IPS DF 6.9 (cell line): ENCODE measurements around the gene ACSM5.
"Not testable (repeated sequence)": the region's sequence is repeated elsewhere in the genome, so short reads cannot be mapped to it uniquely, and the experiment has no call there.

Experiments used
- DNase-seq: peaks from one replicate; pipeline ENCODE4 v3.0.0-alpha.2; 2013; ENCODE audit warnings: low read depth, low spot score
- H3K27ac ChIP-seq: one replicate; pipeline ENCODE4 v1.5.1; 2013; ENCODE audit warnings: low read length, control low read depth
- H3K27me3 ChIP-seq: 2 replicates; pipeline ENCODE4 v1.6.1; 2013; ENCODE audit warnings: mild to moderate bottlenecking, low read length; ENCODE audit not compliant: control insufficient read depth, insufficient read depth
- H3K36me3 ChIP-seq: 2 replicates; pipeline ENCODE4 v1.6.1; 2013; ENCODE audit warnings: low read length; ENCODE audit not compliant: control insufficient read depth, insufficient read depth
- H3K4me1 ChIP-seq: 2 replicates; pipeline ENCODE4 v1.6.1; 2013; ENCODE audit warnings: low read length; ENCODE audit not compliant: control insufficient read depth, insufficient read depth
- H3K4me3 ChIP-seq: 2 replicates; pipeline ENCODE4 v1.5.1; 2013; ENCODE audit warnings: mild to moderate bottlenecking, low read length
- H3K9me3 ChIP-seq: 2 replicates; pipeline ENCODE4 v1.6.1; 2013; ENCODE audit warnings: low read length, inconsistent platforms; ENCODE audit not compliant: control insufficient read depth, insufficient read depth
- WGBS: extraction: QIAGEN DNeasy Blood & Tissue Kit; methylation state at CpG from one replicate; pipeline ENCODE4 v1.1.7; 2013; ENCODE audit warnings: mixed read lengths, missing lambda C conversion rate; ENCODE audit not compliant: insufficient read length, insufficient coverage; 5-methylcytosine and 5-hydroxymethylcytosine counted together

Gene ACSM5

DNA sequence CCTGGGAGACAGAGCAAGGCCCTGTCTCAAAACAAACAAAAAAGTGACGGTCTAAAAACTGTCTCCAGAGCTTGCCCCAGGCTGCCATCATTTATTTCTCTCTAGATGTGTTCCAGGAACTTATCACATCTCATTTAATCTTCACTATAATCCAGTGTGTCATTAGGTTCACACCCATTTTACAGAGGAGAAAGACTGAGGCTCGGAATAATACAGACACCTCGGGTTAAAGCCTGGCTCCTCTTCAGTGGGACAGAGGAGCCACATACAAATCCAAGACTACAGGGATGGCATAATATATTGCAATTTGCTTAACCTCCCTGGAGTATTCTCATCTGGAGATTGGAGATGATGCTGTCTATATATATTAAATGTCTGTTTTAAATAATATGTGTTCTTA is 10.7 kb upstream of the ACSM5 start:
- DNase-seq, result no peak
- Histone ChIP-seq H3K9me3 (no peaks in the 10 kb centered on the region), H3K4me1 (no peaks in the 10 kb centered on the region), H3K27ac (no peak overlapping the region), H3K4me3 (no peak overlapping the region), H3K36me3 (no peaks in the 10 kb centered on the region), H3K27me3 (no peaks in the 10 kb centered on the region)
- WGBS, result no CpG with 5 or more reads among the region's 3 CpGs

DNA sequence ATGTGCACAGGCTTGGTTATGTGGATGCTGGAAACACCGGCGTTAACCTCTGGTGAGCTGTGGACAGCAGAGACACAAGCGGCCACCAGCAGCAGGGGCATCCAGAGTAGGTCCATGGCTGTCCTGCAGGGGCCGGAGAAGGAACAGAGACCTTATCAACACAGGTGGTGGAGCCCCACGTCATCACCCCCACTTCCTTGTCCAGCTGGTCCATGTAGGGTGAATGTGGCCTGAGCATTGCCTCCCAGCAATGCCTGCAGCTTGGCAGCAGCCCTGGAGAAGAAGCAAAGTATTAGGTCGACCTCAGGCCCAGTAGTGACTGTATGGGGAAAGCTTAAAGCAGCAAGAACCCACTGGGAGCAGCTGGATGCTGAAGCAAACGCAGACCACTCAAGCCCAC is 10.1 kb upstream of the ACSM5 start:
- Histone ChIP-seq H3K4me1 (no peaks in the 10 kb centered on the region), H3K36me3 (no peaks in the 10 kb centered on the region), H3K27me3 (no peaks in the 10 kb centered on the region), H3K4me3 (no peak overlapping the region), H3K27ac (no peak overlapping the region), H3K9me3 (no peaks in the 10 kb centered on the region)
- no CpG with 5 or more reads among the region's 7 CpGs for WGBS
- DNase-seq, result no peak

DNA sequence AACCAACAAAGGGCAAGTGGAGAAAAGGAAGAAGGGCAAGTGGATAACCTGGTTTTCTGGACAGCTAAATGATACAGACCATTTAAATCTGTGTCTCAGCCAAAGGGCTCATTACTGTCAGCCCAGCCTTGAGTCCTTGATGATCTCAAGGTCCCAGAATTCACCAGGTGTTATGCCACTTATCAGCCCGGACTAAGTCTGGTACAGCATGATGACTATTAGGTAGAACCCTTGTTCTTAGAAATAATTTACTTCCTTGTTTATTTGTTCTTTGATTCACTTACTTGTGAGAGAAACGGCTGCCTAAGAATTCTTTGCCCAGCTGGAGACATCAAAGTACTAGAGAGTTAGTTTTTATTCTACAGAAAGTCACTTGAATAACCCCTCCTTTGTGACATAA is 8.3 kb upstream of the ACSM5 start:
- no peak overlapping the region for H3K4me3 ChIP-seq
- no peak for DNase-seq

GRCh38 chr16:20401475-20402016 is 7.8 kb upstream of the ACSM5 start:
- Histone ChIP-seq H3K36me3 (no peaks in the 10 kb centered on the region), H3K27ac (no peak overlapping the region), H3K4me1 (0 out of 2 replicates have a peak, but pooled peaks cover 1% of the 10 kb centered on the region), H3K4me3 (no peak overlapping the region), H3K9me3 (no peaks in the 10 kb centered on the region), H3K27me3 (no peaks in the 10 kb centered on the region)
- no peak for DNase-seq
- no CpG with 5 or more reads among the region's 8 CpGs for WGBS

More for the DNA sequence above, 8.3 kb upstream of the ACSM5 start:
- WGBS, result no CpG with 5 or more reads among the region's 2 CpGs
- no peak overlapping the region for H3K27ac ChIP-seq
- H3K36me3 ChIP-seq, result no peaks in the 10 kb centered on the region
- no peaks in the 10 kb centered on the region for H3K9me3 ChIP-seq
- no peaks in the 10 kb centered on the region for H3K27me3 ChIP-seq
- H3K4me1 ChIP-seq, result 0 out of 2 replicates have a peak, but pooled peaks cover 1% of the 10 kb centered on the region

- no peak overlapping the region for H3K4me3 ChIP-seq
- no CpG with 5 or more reads among the region's 2 CpGs for WGBS
- no peak for DNase-seq
- 0 out of 2 replicates have a peak, but pooled peaks cover 1% of the 10 kb centered on the region for H3K4me1 ChIP-seq
- H3K27ac ChIP-seq, result no peak overlapping the region
- H3K27me3 ChIP-seq, result peaks cover 2% of the 10 kb centered on the region; the same call in 1 of the 2 replicates
- no peaks in the 10 kb centered on the region for H3K36me3 ChIP-seq
- no peaks in the 10 kb centered on the region for H3K9me3 ChIP-seq
Observed at GRCh38 chr16:20402651-20403050, 6.7 kb upstream of the ACSM5 start.

DNA sequence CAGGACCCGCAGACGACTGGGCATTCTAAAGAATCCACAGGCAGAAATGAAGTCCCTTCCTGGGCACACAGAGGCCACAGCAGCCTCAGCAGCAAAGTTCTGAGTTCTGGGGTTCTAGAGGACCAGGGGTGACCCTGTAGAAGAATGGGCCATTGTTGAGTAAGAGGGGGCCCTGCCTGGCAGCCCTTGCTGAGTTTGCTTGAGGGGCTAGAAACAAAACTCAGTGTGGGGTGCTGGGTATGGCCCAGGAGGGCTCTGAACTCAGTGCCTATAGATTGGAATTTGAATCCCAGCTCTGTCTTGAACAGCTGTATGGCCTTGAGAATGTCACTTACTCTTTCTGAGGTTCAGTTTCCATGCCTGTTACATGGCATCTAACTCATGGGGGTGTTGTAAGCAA is 4.7 kb upstream of the ACSM5 start, which contains the start of gene PDILT:
TSS of gene PDILT (minus strand) at position 101 of the 400 bp plus-strand sequence. CDS start 5,437 bp downstream, outside the sequence.
- no peak within 1 kb of the TSS for H3K27ac ChIP-seq
- H3K9me3 ChIP-seq, result no peaks in the 10 kb centered on the region
- H3K4me1 ChIP-seq, result 0 out of 2 replicates have a peak, but pooled peaks cover 1% of the 10 kb centered on the region
- no peaks in the 10 kb centered on the region for H3K36me3 ChIP-seq
- H3K27me3 ChIP-seq, result peaks cover 2% of the 10 kb centered on the region; the same call in 1 of the 2 replicates
- DNase-seq, result no peak
- no peak within 1 kb of the TSS for H3K4me3 ChIP-seq
- no CpG with 5 or more reads among the region's 2 CpGs for WGBS

- Histone ChIP-seq H3K4me3 (no peak overlapping the region), H3K4me1 (no peaks in the 10 kb centered on the region), H3K36me3 (no peaks in the 10 kb centered on the region), H3K27ac (no peak overlapping the region), H3K27me3 (peaks cover 2% of the 10 kb centered on the region; the same call in 1 of the 2 replicates), H3K9me3 (no peaks in the 10 kb centered on the region)
- WGBS, result no CpG with 5 or more reads among the region's 6 CpGs
- no peak for DNase-seq
Observed at GRCh38 chr16:20410121-20410723, 888 bp downstream of the ACSM5 start.

- Histone ChIP-seq H3K4me3 (no peak overlapping the region), H3K36me3 (no peaks in the 10 kb centered on the region), H3K9me3 (no peaks in the 10 kb centered on the region), H3K27ac (no peak overlapping the region), H3K27me3 (peaks cover 2% of the 10 kb centered on the region; the same call in 1 of the 2 replicates), H3K4me1 (no peaks in the 10 kb centered on the region)
- DNase-seq, result no peak
- WGBS, result no CpG with 5 or more reads among the region's 2 CpGs
Observed at GRCh38 chr16:20411055-20411454, 1.7 kb downstream of the ACSM5 start.

- no peak for DNase-seq
- no peaks in the 10 kb centered on the region for H3K9me3 ChIP-seq
Observed at GRCh38 chr16:20415541-20415940, 6.2 kb downstream of the ACSM5 start.

GRCh38 chr16:20419093-20419492 is 9.8 kb downstream of the ACSM5 start:
- not testable (repeated sequence) for H3K27ac ChIP-seq, H3K4me1 ChIP-seq, H3K36me3 ChIP-seq, H3K27me3 ChIP-seq, DNase-seq, H3K9me3 ChIP-seq, H3K4me3 ChIP-seq
- WGBS, result no CpG with 5 or more reads among the region's 8 CpGs

More at GRCh38 chr16:20415541-20415940, 6.2 kb downstream of the ACSM5 start:
- H3K27me3 ChIP-seq, result no peaks in the 10 kb centered on the region
- H3K27ac ChIP-seq, result no peak overlapping the region
- no CpG with 5 or more reads among the region's 1 CpG for WGBS
- H3K36me3 ChIP-seq, result no peaks in the 10 kb centered on the region
- no peaks in the 10 kb centered on the region for H3K4me1 ChIP-seq
- H3K4me3 ChIP-seq, result no peak overlapping the region

DNA sequence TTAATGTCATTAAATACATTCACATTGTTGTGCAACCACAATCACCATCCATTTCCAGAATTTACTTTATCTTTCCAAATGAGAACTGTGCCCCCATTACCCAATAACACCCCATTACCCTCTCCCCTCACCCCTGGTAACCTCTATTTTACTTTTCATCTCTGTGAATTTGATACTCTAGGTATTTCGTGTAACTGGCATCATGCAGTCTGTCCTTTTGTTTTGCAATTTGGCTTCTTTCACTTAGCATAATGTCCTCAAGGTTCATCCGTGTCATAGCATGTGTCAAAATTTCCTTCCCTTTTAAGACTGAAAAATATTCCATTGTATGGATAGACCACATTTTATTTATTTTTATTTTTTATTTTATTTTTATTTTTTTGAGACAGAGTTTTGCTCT is 12.4 kb downstream of the ACSM5 start:
- H3K4me3 ChIP-seq, H3K9me3 ChIP-seq, H3K27me3 ChIP-seq, H3K4me1 ChIP-seq, H3K27ac ChIP-seq, DNase-seq, H3K36me3 ChIP-seq: not testable (repeated sequence)
- WGBS, result no CpG with 5 or more reads among the region's 2 CpGs
